ENCODE measurements around the gene RPL9. TPM values are rescaled to one million over a fixed set of nuclear protein-coding genes. Genes with fewer than 3 reads are reported as not detected.

Gene RPL9
- total RNA-seq, 1 experiment from 2014 or later = 386 TPM

- BruUV-seq (replicated peaks) = no TSS peak
- intact Hi-C loops (cut with micrococcal nuclease; ENCODE audit: unreplicated experiment) = no loop called here
- ChIA-PET CTCF (no interaction called here), POLR2A (no interaction called here)
- Histone ChIP-seq H3K27ac (ENCODE audit: low read length) (no peak overlapping the region), H3K4me1 (ENCODE audit: control insufficient read depth, insufficient read depth, low read length) (peaks cover 7% of the 10 kb centered on the region; the same call in 1 of the 2 replicates), H3K9me3 (ENCODE audit: control insufficient read depth, insufficient read depth, low read depth, low read length) (no peaks in the 10 kb centered on the region), H3K36me3 (ENCODE audit: control insufficient read depth, insufficient read depth, low read length) (peaks cover 28% of the 10 kb centered on the region), H3K4me3 (ENCODE audit: low read depth in 2 of 2, low read length in 2 of 2) (no peak overlapping the region), H3K27me3 (ENCODE audit: control insufficient read depth, insufficient read depth, low read length) (no peaks in the 10 kb centered on the region)
- TF ChIP-seq SIN3A (IDR thresholded peaks at IDR 0.05; ENCODE audit: borderline replicate concordance, insufficient read depth, low read depth, low read length) (no peak), CTCF (IDR thresholded peaks at IDR 0.05) (no peak), POLR2AphosphoS5 (IDR thresholded peaks at IDR 0.05; ENCODE audit: low read depth, low read length) (no peak)
- TF ChIP-seq, protein P1, sequence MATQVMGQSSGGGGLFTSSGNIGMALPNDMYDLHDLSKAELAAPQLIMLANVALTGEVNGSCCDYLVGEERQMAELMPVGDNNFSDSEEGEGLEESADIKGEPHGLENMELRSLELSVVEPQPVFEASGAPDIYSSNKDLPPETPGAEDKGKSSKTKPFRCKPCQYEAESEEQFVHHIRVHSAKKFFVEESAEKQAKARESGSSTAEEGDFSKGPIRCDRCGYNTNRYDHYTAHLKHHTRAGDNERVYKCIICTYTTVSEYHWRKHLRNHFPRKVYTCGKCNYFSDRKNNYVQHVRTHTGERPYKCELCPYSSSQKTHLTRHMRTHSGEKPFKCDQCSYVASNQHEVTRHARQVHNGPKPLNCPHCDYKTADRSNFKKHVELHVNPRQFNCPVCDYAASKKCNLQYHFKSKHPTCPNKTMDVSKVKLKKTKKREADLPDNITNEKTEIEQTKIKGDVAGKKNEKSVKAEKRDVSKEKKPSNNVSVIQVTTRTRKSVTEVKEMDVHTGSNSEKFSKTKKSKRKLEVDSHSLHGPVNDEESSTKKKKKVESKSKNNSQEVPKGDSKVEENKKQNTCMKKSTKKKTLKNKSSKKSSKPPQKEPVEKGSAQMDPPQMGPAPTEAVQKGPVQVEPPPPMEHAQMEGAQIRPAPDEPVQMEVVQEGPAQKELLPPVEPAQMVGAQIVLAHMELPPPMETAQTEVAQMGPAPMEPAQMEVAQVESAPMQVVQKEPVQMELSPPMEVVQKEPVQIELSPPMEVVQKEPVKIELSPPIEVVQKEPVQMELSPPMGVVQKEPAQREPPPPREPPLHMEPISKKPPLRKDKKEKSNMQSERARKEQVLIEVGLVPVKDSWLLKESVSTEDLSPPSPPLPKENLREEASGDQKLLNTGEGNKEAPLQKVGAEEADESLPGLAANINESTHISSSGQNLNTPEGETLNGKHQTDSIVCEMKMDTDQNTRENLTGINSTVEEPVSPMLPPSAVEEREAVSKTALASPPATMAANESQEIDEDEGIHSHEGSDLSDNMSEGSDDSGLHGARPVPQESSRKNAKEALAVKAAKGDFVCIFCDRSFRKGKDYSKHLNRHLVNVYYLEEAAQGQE (IDR thresholded peaks at IDR 0.05; ENCODE audit: insufficient read depth in 1 of 2, low read depth in 2 of 2, low read length in 1 of 2) = no peak
- ATAC-seq (no peak), DNase-seq (ENCODE audit: low read depth, low spot score) (no peak)
- in situ Hi-C loops (cut with HindIII; ENCODE audit: low pct_unique_long_range_greater_than_20kb, low sequenced_read_pairs) = no loop called here
Measured at GRCh38 chr4:39498727-39499020, 40.0 kb upstream of the RPL9 start.

GRCh38 chr4:39497909-39498726 lies 39.4 kb upstream of the RPL9 start:
- BruUV-seq (replicated peaks) = no TSS peak
- Histone ChIP-seq H3K36me3 (ENCODE audit: control insufficient read depth, insufficient read depth, low read length) (peaks cover 23% of the 10 kb centered on the region), H3K9me3 (ENCODE audit: control insufficient read depth, insufficient read depth, low read depth, low read length) (no peaks in the 10 kb centered on the region), H3K27ac (ENCODE audit: low read length) (no peak overlapping the region), H3K27me3 (ENCODE audit: control insufficient read depth, insufficient read depth, low read length) (no peaks in the 10 kb centered on the region), H3K4me1 (ENCODE audit: control insufficient read depth, insufficient read depth, low read length) (peaks cover 7% of the 10 kb centered on the region; the same call in 1 of the 2 replicates), H3K4me3 (ENCODE audit: low read depth in 2 of 2, low read length in 2 of 2) (no peak overlapping the region)
- ChIA-PET CTCF (no interaction called here), POLR2A (no interaction called here)
- ATAC-seq = no peak
- DNase-seq (ENCODE audit: low read depth, low spot score) = no peak
- in situ Hi-C loops (cut with HindIII; ENCODE audit: low pct_unique_long_range_greater_than_20kb, low sequenced_read_pairs) = no loop called here
- TF ChIP-seq SIN3A (IDR thresholded peaks at IDR 0.05; ENCODE audit: borderline replicate concordance, insufficient read depth, low read depth, low read length) (no peak), CTCF (IDR thresholded peaks at IDR 0.05) (no peak), POLR2AphosphoS5 (IDR thresholded peaks at IDR 0.05; ENCODE audit: low read depth, low read length) (no peak), TCF7L2 (IDR thresholded peaks at IDR 0.05; ENCODE audit: low read depth, low read length) (no peak)
- TF ChIP-seq, protein P1 (IDR thresholded peaks at IDR 0.05; ENCODE audit: insufficient read depth in 1 of 2, low read depth in 2 of 2, low read length in 1 of 2) = no peak
- intact Hi-C loops (cut with micrococcal nuclease; ENCODE audit: unreplicated experiment) = no loop called here

All from Panc1 (cell line).